ENCODE results near the gene LSM3. TPM values are rescaled to one million over a fixed set of nuclear protein-coding genes. Genes with fewer than 3 reads are reported as not detected.
A peak's percentile ranks its signal among the peaks of the same experiment; 100 is the strongest.

Gene LSM3
- total and polyA plus RNA-seq, 12 donors = 4.1 to 25.8 (median 9.5) TPM

DNA sequence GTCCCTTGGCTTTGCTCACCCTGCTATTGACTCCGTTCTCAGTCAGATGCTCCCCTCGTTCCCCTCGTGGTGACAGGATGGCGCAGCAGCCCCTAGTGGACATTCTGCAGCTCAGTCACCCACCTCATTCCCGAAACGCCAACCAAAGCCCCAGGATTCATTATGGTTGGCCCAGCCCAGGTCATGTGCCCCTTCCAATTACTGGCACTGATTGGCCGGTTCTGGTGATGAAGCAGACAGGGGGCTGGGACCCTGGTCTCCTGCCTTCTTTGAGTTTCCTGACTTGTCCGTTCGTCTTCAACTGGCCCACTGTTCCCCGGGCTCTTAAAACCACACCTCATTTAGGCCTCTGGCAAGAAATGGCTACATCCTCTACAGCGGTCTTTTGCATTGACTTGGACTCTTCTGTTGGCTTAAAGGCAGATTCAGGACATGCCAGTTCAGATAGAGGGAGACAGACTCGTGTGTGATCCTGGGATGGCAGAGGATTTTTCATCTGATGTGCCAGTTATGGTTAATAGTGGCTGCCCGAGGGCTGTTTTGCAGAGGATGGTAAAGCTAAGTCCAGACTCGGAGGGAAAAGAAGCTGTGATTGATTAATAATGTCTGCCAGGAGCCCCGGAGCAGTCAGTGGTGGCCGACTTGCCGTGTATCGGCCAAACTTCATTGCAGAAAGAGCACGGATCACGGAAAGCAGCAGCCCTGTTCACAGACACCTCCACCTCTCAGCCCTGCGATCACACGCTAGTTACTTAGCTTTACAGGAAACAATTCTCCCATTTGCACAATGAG, 37.8 kb downstream of the LSM3 start:
- Histone ChIP-seq H3K4me3 (peak overlapping the region in 1 of 4 donors; percentile 16), H3K27me3 (no peaks in the 10 kb centered on the region), H3K9me3 (replicated peaks in 1 of 3) (peaks cover 0 to 2% (median 0%) of the 10 kb centered on the region in 3 donors), H3K36me3 (replicated peaks in 1 of 2) (no peaks in the 10 kb centered on the region), H3K4me1 (replicated peaks in 1 of 2) (no peaks in the 10 kb centered on the region), H3K27ac (peak overlapping the region in 2 of 5 donors; percentile 30 to 66)
- peak in 5 of 7 donors; percentile 33 to 85 (median 75) for DNase-seq
- WGBS, 4 donors = 14 to 75% (median 72%) methylated on average over 22 of the region's 22 CpGs
- intact Hi-C loops (cut with DNase I) = no loop called here
- TF ChIP-seq, protein P1, sequence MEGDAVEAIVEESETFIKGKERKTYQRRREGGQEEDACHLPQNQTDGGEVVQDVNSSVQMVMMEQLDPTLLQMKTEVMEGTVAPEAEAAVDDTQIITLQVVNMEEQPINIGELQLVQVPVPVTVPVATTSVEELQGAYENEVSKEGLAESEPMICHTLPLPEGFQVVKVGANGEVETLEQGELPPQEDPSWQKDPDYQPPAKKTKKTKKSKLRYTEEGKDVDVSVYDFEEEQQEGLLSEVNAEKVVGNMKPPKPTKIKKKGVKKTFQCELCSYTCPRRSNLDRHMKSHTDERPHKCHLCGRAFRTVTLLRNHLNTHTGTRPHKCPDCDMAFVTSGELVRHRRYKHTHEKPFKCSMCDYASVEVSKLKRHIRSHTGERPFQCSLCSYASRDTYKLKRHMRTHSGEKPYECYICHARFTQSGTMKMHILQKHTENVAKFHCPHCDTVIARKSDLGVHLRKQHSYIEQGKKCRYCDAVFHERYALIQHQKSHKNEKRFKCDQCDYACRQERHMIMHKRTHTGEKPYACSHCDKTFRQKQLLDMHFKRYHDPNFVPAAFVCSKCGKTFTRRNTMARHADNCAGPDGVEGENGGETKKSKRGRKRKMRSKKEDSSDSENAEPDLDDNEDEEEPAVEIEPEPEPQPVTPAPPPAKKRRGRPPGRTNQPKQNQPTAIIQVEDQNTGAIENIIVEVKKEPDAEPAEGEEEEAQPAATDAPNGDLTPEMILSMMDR (IDR thresholded peaks at IDR 0.05) = peak in 5 of 6 experiments; percentile 23 to 43 (median 34)
- TF ChIP-seq POLR2A (IDR thresholded peaks at IDR 0.05) = peak in 1 of 2 donors; percentile 48

DNA sequence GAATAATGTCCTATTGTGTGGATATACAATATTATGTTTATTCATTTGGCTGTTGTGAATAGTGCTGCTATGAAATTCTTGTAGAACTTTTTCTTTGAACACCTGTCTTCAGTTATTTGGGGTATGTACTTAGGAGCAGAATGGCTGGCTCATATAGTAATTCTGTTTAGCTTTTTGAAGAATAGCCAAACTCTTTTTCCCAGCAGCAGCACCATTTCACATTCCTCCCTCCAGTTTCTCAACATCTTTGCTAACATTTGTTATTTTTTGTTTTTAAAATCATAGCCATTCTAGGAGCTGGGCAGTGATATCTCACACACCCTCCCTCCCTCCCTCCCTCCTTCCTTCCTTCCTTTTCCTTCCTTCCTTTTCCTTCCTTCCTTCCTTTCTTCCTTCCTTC, 39.7 kb downstream of the LSM3 start:
- DNase-seq = no peak
- no peak overlapping the region for H3K4me3 ChIP-seq
- no peaks in the 10 kb centered on the region for H3K4me1 ChIP-seq (replicated peaks in 1 of 2)
- no peaks in the 10 kb centered on the region for H3K27me3 ChIP-seq
- TF ChIP-seq, protein P1 (IDR thresholded peaks at IDR 0.05) = no peak
- H3K9me3 ChIP-seq (replicated peaks in 1 of 3) = peaks cover 0 to 6% (median 0%) of the 10 kb centered on the region in 3 donors
- no peaks in the 10 kb centered on the region for H3K36me3 ChIP-seq (replicated peaks in 1 of 2)
- intact Hi-C loops (cut with DNase I) = no loop called here
- H3K27ac ChIP-seq = no peak overlapping the region

DNA sequence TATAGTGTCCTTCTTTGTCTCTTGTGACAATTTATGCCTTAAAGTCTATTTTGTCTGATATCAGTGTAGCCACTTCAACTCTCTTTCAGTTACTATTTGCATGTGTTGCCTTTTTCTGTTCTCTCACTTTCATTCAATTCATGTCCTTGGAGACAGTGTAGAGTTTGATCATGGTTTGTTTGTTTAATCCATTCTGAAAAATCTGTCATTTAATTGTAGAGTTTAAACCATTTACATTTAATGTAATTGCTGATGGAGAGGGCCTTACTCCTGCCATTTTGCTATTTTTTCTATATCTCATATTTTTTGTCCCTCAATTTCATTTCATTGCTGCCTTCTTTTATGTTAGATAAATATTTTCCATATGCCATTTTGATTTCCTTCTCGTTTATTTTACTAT, 42.3 kb downstream of the LSM3 start:
- H3K4me3 ChIP-seq = no peak overlapping the region
- H3K27ac ChIP-seq = no peak overlapping the region
- peaks cover 0 to under 1% of the 10 kb centered on the region in 2 donors for H3K4me1 ChIP-seq (replicated peaks in 1 of 2)
- intact Hi-C loops (cut with DNase I) = no loop called here
- H3K27me3 ChIP-seq = no peaks in the 10 kb centered on the region
- TF ChIP-seq, protein P1 (IDR thresholded peaks at IDR 0.05) = no peak
- TF ChIP-seq POLR2A (IDR thresholded peaks at IDR 0.05) = no peak
- peaks cover 0 to 6% (median 0%) of the 10 kb centered on the region in 3 donors for H3K9me3 ChIP-seq (replicated peaks in 1 of 3)
- no peaks in the 10 kb centered on the region for H3K36me3 ChIP-seq (replicated peaks in 1 of 2)
- WGBS, 4 donors = 77 to 89% (median 83%) methylated on average over 1 of the region's 1 CpG
- DNase-seq = no peak

DNA sequence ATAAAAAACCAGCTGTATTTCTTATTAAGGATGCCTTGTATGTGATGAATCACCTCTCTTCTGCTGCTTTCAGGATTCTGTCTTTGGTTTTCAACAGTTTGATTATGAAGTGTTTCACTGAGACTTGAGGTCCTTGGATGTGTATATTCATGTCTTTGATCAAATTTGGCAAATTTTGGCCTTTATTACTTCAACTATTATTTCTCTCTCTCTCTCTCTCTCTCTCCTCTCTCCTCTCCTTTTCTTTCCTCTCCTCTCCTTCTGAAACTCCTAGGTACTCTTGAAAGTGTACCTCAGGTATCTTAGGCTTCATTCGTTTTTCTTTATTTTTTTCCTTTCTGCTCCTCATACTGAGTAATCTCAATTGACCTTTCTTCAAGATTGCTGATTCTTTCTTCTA, 43.3 kb downstream of the LSM3 start:
- Histone ChIP-seq H3K27me3 (no peaks in the 10 kb centered on the region), H3K4me1 (replicated peaks in 1 of 2) (peaks cover 0 to 4% of the 10 kb centered on the region in 2 donors), H3K9me3 (replicated peaks in 1 of 3) (peaks cover 0 to 6% (median 0%) of the 10 kb centered on the region in 3 donors), H3K36me3 (replicated peaks in 1 of 2) (no peaks in the 10 kb centered on the region), H3K4me3 (no peak overlapping the region), H3K27ac (no peak overlapping the region)
- 81 to 85% (median 83%) methylated on average over 1 of the region's 1 CpG for WGBS, 4 donors
- intact Hi-C loops (cut with DNase I) = no loop called here
- TF ChIP-seq POLR2A (IDR thresholded peaks at IDR 0.05) = no peak
- TF ChIP-seq, protein P1 (IDR thresholded peaks at IDR 0.05) = no peak
- no peak for DNase-seq

Measured in adrenal gland (tissue), 12 donors.